ENCODE data around the gene SCN10A.

Gene SCN10A

DNA sequence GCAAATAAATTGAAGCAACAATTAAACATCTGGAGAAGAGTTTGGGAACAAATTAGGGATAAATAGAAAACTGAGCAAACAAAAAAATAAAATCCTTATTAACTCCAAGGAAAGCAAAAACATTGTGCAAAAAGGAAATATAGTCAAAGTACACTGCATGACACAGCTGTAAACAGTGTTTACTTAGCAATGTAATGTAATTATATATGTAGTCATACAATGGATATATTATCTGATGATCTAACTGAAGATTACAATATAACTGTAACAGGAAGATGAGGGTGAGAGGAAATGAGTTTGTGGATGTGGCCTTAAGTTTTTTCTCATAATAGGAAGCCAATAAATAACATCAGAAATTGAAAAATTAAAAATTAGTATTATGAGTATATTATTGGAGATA, 42.5 kb downstream of the SCN10A start:
- Histone ChIP-seq H3K27ac (ENCODE audit: low read length) (no peak overlapping the region), H3K9ac (ENCODE audit: low read length) (no peak overlapping the region), H3K9me3 (ENCODE audit: control insufficient read depth, low read depth, low read length) (peaks cover 3% of the 10 kb centered on the region), H3K36me3 (ENCODE audit: control insufficient read depth, low read depth, low read length) (no peaks in the 10 kb centered on the region), H3K4me1 (ENCODE audit: control insufficient read depth, low read depth, low read length) (no peaks in the 10 kb centered on the region), H3K27me3 (ENCODE audit: control insufficient read depth, insufficient read depth, low read length) (no peaks in the 10 kb centered on the region), H3K4me3 (ENCODE audit: low read length) (no peak overlapping the region)

DNA sequence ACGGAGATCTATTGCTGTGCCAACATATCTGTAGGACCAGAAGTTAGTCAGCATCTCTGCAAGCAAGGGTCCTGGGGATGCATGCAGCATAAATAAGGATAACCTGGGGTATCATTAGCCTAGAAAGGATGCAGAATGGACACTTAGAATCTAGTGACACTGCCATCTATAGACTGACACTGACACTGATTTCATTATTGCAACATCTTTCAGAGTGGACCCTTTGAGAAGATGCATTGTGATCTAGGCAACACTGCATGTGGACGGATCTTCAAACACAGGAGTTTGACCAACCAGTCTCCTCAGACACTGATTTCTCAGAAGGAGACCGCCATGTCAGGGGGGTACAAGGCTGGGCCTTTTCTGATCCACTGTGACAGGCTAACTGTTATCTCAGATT, 52.4 kb downstream of the SCN10A start:
- Histone ChIP-seq H3K4me3 (ENCODE audit: low read length) (no peak overlapping the region), H3K27ac (ENCODE audit: low read length) (no peak overlapping the region), H3K4me1 (ENCODE audit: control insufficient read depth, low read depth, low read length) (no peaks in the 10 kb centered on the region), H3K27me3 (ENCODE audit: control insufficient read depth, insufficient read depth, low read length) (no peaks in the 10 kb centered on the region), H3K36me3 (ENCODE audit: control insufficient read depth, low read depth, low read length) (no peaks in the 10 kb centered on the region), H3K9ac (ENCODE audit: low read length) (no peak overlapping the region), H3K9me3 (ENCODE audit: control insufficient read depth, low read depth, low read length) (no peaks in the 10 kb centered on the region)

DNA sequence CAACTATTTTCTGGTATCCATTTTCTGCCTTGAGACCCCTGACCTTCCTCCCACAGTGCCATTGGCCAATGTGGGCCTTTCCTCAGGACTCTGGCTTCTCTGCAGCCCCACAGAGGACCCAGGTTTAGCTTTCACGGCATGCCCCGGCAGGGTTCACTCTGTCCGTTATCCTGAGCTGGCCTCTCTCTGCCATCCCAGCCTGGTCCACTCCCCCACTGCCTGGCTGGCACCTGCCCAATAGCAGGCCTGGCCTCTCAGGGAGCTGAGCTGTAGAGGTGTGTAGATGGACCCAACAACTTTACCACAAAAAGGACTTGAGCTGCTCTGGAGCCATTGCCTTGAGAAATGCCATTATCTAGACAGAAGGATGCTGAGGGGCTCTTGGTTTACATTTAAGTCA, 57.5 kb downstream of the SCN10A start:
- H3K4me1 ChIP-seq (ENCODE audit: control insufficient read depth, low read depth, low read length) = no peaks in the 10 kb centered on the region
- H3K27ac ChIP-seq (ENCODE audit: low read length) = no peak overlapping the region
- H3K9me3 ChIP-seq (ENCODE audit: control insufficient read depth, low read depth, low read length) = no peaks in the 10 kb centered on the region

DNA sequence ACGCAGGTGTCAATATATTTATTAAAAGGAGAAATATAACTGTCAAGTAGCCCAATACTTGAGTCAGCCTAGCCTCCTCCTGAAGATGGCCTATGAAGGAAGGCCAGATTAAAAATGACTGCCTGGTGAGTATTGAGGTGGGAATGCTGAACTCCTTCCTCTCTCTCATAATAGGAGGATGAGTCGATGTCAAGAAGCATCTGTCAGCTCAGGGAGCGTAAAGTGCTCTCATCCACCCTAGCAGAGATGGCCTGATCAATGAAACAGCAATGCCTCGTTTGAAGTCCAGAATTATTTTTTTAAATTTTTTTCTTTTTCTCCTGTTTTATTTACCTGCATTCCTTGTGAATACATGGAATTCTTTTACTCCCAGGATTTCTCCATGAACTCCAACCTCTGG, 58.3 kb downstream of the SCN10A start:
- no peaks in the 10 kb centered on the region for H3K9me3 ChIP-seq (ENCODE audit: control insufficient read depth, low read depth, low read length)
- H3K4me3 ChIP-seq (ENCODE audit: low read length) = no peak overlapping the region
- no peak overlapping the region for H3K9ac ChIP-seq (ENCODE audit: low read length)
- H3K27me3 ChIP-seq (ENCODE audit: control insufficient read depth, insufficient read depth, low read length) = no peaks in the 10 kb centered on the region
- H3K4me1 ChIP-seq (ENCODE audit: control insufficient read depth, low read depth, low read length) = no peaks in the 10 kb centered on the region
- H3K36me3 ChIP-seq (ENCODE audit: control insufficient read depth, low read depth, low read length) = no peaks in the 10 kb centered on the region
- no peak overlapping the region for H3K27ac ChIP-seq (ENCODE audit: low read length)

More for the DNA sequence above, 57.5 kb downstream of the SCN10A start:
- Histone ChIP-seq H3K4me3 (ENCODE audit: low read length) (no peak overlapping the region), H3K27me3 (ENCODE audit: control insufficient read depth, insufficient read depth, low read length) (no peaks in the 10 kb centered on the region), H3K36me3 (ENCODE audit: control insufficient read depth, low read depth, low read length) (no peaks in the 10 kb centered on the region), H3K9ac (ENCODE audit: low read length) (no peak overlapping the region)

DNA sequence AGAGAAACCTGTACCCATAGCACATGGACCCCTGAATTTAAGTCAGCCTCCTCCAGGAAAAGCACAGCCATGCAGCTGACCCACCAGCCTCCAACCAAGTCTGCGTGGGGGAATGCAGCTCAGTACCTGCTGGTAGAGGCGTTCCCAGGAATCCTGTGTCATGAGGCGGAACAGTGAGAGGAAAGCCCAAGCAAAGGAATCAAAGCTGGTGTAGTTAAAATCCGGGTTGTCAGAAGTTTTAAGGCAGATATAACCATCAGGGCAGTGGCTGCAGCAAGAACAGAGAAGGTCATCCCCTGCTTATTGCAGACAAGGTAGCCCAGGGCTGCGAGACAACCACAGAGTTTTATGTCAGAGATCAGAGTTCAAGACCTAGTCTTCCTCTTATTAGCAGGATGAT, 59.1 kb downstream of the SCN10A start:
- no peaks in the 10 kb centered on the region for H3K9me3 ChIP-seq (ENCODE audit: control insufficient read depth, low read depth, low read length)
- H3K9ac ChIP-seq (ENCODE audit: low read length) = no peak overlapping the region
- H3K27ac ChIP-seq (ENCODE audit: low read length) = no peak overlapping the region
- no peaks in the 10 kb centered on the region for H3K27me3 ChIP-seq (ENCODE audit: control insufficient read depth, insufficient read depth, low read length)
- H3K4me3 ChIP-seq (ENCODE audit: low read length) = no peak overlapping the region
- no peaks in the 10 kb centered on the region for H3K4me1 ChIP-seq (ENCODE audit: control insufficient read depth, low read depth, low read length)
- no peaks in the 10 kb centered on the region for H3K36me3 ChIP-seq (ENCODE audit: control insufficient read depth, low read depth, low read length)

DNA sequence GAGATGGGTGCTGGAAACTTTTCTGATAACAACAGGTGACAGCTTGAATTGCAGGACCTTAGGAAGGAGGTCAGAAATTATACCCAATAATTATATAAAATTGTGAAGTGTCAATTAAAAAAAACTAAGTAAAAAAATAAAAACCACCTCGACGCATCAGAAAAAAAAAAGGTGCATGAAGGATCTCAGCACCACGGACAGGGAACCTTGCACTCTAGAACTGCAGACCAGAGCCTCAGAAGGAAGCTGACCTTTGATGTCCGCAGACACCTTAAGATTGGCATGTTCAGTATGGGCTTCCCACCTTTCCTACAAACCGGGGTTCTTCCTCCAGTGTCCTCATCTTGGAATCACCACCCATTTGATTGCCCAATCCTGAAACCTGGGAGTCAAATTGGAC, 60.9 kb downstream of the SCN10A start:
- H3K36me3 ChIP-seq (ENCODE audit: control insufficient read depth, low read depth, low read length) = no peaks in the 10 kb centered on the region
- H3K27me3 ChIP-seq (ENCODE audit: control insufficient read depth, insufficient read depth, low read length) = no peaks in the 10 kb centered on the region
- H3K9ac ChIP-seq (ENCODE audit: low read length) = no peak overlapping the region
- no peak overlapping the region for H3K4me3 ChIP-seq (ENCODE audit: low read length)
- no peaks in the 10 kb centered on the region for H3K4me1 ChIP-seq (ENCODE audit: control insufficient read depth, low read depth, low read length)
- H3K27ac ChIP-seq (ENCODE audit: low read length) = no peak overlapping the region
- H3K9me3 ChIP-seq (ENCODE audit: control insufficient read depth, low read depth, low read length) = no peaks in the 10 kb centered on the region

DNA sequence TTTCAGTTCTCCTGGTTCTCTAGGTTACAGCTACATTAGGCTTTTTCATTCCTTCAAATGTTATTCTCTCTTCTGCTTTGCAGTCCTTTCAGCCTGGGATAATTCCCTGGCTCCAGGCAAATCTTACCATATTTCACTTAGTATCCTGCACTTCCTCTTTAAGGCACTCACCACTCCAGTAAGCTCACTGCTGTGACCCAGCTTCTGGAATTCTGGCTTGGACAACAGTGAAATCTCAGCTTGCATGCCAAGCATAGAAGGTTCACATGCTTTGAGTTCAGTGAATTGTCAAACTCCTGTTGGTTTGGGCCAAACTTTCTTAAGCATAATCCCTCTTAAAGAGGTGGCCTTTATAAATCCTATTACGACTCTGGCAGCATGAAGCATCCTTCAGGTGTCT, 69.4 kb downstream of the SCN10A start:
- Histone ChIP-seq H3K9ac (ENCODE audit: low read length) (no peak overlapping the region), H3K36me3 (ENCODE audit: control insufficient read depth, low read depth, low read length) (no peaks in the 10 kb centered on the region), H3K27me3 (ENCODE audit: control insufficient read depth, insufficient read depth, low read length) (no peaks in the 10 kb centered on the region), H3K9me3 (ENCODE audit: control insufficient read depth, low read depth, low read length) (no peaks in the 10 kb centered on the region), H3K27ac (ENCODE audit: low read length) (no peak overlapping the region), H3K4me1 (ENCODE audit: control insufficient read depth, low read depth, low read length) (no peaks in the 10 kb centered on the region), H3K4me3 (ENCODE audit: low read length) (no peak overlapping the region)

DNA sequence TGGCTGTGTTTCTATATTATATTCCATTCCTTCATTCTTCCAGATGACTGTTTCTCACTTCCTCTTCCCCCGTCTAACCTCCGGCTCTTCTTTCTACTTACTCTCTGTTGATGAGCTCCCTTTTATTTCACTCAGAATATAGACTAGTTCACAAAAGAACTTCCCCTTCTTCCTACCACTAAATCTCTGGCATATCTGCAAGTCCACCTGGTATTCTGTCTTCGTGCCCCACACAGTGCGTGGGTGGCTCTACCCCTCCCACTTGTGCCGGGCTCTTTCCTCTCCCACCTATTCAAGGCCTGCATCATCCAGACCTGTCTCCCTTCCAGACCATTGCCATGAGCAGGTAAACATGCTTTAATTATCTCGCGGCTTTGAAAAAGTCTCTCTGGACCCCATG, 73.0 kb downstream of the SCN10A start:
- H3K36me3 ChIP-seq (ENCODE audit: control insufficient read depth, low read depth, low read length) = no peaks in the 10 kb centered on the region
- H3K27ac ChIP-seq (ENCODE audit: low read length) = no peak overlapping the region
- no peaks in the 10 kb centered on the region for H3K27me3 ChIP-seq (ENCODE audit: control insufficient read depth, insufficient read depth, low read length)
- no peaks in the 10 kb centered on the region for H3K4me1 ChIP-seq (ENCODE audit: control insufficient read depth, low read depth, low read length)
- no peak overlapping the region for H3K9ac ChIP-seq (ENCODE audit: low read length)
- no peak overlapping the region for H3K4me3 ChIP-seq (ENCODE audit: low read length)
- no peaks in the 10 kb centered on the region for H3K9me3 ChIP-seq (ENCODE audit: control insufficient read depth, low read depth, low read length)

DNA sequence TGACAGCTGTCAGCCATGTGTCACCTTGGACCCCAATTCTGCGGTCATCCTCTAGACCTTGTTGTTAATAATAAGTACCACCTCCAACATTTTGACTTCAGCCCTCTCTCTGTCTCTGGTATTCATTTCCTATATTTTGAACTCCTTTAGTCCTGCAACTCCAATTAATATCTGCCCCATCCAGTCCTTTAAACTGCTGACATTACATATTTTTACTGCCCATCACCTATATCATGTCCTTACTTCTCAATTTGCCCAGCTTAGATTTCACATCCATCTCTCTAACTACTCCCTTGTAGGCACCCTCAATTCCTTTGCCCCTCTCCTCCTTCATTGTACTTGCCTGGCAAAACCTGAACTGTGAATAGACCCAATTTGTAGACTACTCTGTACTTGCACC, 73.5 kb downstream of the SCN10A start:
- Histone ChIP-seq H3K36me3 (ENCODE audit: control insufficient read depth, low read depth, low read length) (no peaks in the 10 kb centered on the region), H3K4me3 (ENCODE audit: low read length) (no peak overlapping the region), H3K9ac (ENCODE audit: low read length) (no peak overlapping the region), H3K4me1 (ENCODE audit: control insufficient read depth, low read depth, low read length) (no peaks in the 10 kb centered on the region), H3K9me3 (ENCODE audit: control insufficient read depth, low read depth, low read length) (no peaks in the 10 kb centered on the region), H3K27me3 (ENCODE audit: control insufficient read depth, insufficient read depth, low read length) (no peaks in the 10 kb centered on the region), H3K27ac (ENCODE audit: low read length) (no peak overlapping the region)

DNA sequence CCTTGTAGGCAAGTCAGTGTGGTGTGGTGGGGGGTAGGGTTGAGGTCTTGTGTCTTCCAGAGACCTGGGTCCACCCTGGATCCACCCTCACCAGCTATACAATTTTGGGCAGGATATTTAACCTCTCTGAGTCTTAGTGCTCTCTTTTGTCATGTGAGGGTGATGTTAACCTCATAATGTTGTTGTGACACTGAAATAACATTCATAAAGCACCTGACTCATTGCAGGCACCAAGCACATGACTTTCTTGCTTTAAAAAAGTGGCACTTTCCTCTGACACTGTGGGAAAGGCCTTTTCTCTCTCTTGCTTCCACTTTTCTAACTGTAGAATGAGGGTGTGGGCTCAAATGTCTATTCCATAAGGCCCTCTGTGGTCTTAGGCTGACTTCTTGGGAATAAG, 75.5 kb downstream of the SCN10A start:
- H3K4me3 ChIP-seq (ENCODE audit: low read length) = no peak overlapping the region
- no peaks in the 10 kb centered on the region for H3K4me1 ChIP-seq (ENCODE audit: control insufficient read depth, low read depth, low read length)
- no peaks in the 10 kb centered on the region for H3K36me3 ChIP-seq (ENCODE audit: control insufficient read depth, low read depth, low read length)
- H3K9me3 ChIP-seq (ENCODE audit: control insufficient read depth, low read depth, low read length) = no peaks in the 10 kb centered on the region
- H3K9ac ChIP-seq (ENCODE audit: low read length) = no peak overlapping the region
- no peak overlapping the region for H3K27ac ChIP-seq (ENCODE audit: low read length)
- H3K27me3 ChIP-seq (ENCODE audit: control insufficient read depth, insufficient read depth, low read length) = no peaks in the 10 kb centered on the region

DNA sequence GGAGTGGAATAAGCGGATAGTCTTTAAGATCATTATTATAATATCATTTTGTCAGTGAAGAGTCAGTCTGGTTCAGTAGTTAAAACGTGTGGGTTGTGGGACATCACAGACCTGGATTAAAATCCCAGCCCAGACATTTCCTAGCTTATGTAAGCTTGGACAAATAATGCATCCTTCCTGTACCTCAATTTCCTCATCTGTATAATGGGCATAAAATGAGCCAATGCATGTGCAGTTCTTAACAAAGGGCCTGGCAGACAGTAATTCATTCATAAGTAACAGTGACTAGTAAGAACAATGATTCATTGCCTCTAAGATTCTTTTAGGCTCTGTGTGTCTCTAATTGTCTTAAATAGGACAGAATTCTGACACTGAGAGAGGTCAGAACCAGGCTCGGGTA, 76.1 kb downstream of the SCN10A start:
- Histone ChIP-seq H3K9ac (ENCODE audit: low read length) (no peak overlapping the region), H3K27me3 (ENCODE audit: control insufficient read depth, insufficient read depth, low read length) (no peaks in the 10 kb centered on the region), H3K4me1 (ENCODE audit: control insufficient read depth, low read depth, low read length) (no peaks in the 10 kb centered on the region), H3K4me3 (ENCODE audit: low read length) (no peak overlapping the region), H3K36me3 (ENCODE audit: control insufficient read depth, low read depth, low read length) (no peaks in the 10 kb centered on the region), H3K27ac (ENCODE audit: low read length) (no peak overlapping the region), H3K9me3 (ENCODE audit: control insufficient read depth, low read depth, low read length) (no peaks in the 10 kb centered on the region)

DNA sequence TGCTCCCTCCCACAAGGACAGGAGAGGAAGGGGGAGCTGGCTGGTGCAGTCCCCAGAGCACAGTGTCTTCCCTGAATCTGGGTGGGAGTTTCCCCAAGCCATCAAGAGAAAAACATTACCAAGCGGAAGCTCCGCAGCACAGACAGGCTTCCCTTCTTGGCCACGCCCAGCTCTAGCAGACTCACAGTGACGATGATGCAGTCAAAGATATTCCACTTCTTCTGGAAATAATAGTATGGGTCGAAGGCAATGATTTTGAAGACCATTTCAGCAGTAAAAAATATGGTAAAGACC, 76.7 kb downstream of the SCN10A start:
- Histone ChIP-seq H3K9me3 (ENCODE audit: control insufficient read depth, low read depth, low read length) (no peaks in the 10 kb centered on the region), H3K27me3 (ENCODE audit: control insufficient read depth, insufficient read depth, low read length) (no peaks in the 10 kb centered on the region), H3K27ac (ENCODE audit: low read length) (no peak overlapping the region), H3K9ac (ENCODE audit: low read length) (no peak overlapping the region), H3K4me1 (ENCODE audit: control insufficient read depth, low read depth, low read length) (no peaks in the 10 kb centered on the region), H3K4me3 (ENCODE audit: low read length) (no peak overlapping the region), H3K36me3 (ENCODE audit: control insufficient read depth, low read depth, low read length) (no peaks in the 10 kb centered on the region)

Measured in iPS-18a (cell line).